K562 (cell line): ENCODE measurements around the gene C1orf122. TPM values are rescaled to one million over a fixed set of nuclear protein-coding genes. Genes with fewer than 3 reads are reported as not detected.

Experiments used
- CXXC5 ChIP-seq: fragments of 250-450 bp; sonication (Bioruptor Pico); IDR thresholded peaks from 2 replicates; pipeline ENCODE4 v1.8.0; 2022; ENCODE audit warnings: inconsistent platforms, mild to moderate bottlenecking, moderate library complexity
- HEY1 ChIP-seq: fragments of 250-450 bp; sonication (Bioruptor Pico); IDR thresholded peaks from 2 replicates; pipeline ENCODE4 v1.5.0; 2020; ENCODE audit warnings: mild to moderate bottlenecking, moderate library complexity, borderline replicate concordance
- LCOR ChIP-seq: sonication (generic); formaldehyde crosslinking; IDR thresholded peaks from 2 replicates; pipeline ENCODE4 v1.8.0; 2022; ENCODE audit warnings: mild to moderate bottlenecking, missing genetic modification reagents
- NCOA6 ChIP-seq: fragments of 450-650 bp; IDR thresholded peaks from 2 replicates; pipeline ENCODE4 v1.6.1; 2017; ENCODE audit warnings: mild to moderate bottlenecking
- NFE2 ChIP-seq: IDR thresholded peaks from 2 replicates; pipeline ENCODE4 v1.6.1; 2014; ENCODE audit warnings: antibody characterized with exemption, low read depth
- STAG1 ChIP-seq: sonication (generic); formaldehyde crosslinking; IDR thresholded peaks from 2 replicates; pipeline ENCODE4 v1.5.0; 2020; ENCODE audit warnings: missing genetic modification reagents, borderline replicate concordance
- TEAD1 ChIP-seq, 2 experiments: fragments of 450-650 bp in 1 of 2; sonication (generic) in 1 of 2; formaldehyde crosslinking; IDR thresholded peaks; 2 replicates each; pipeline versions ENCODE4 v1.4.0 to v1.8.0; 2020 to 2022; ENCODE audit warnings: mild to moderate bottlenecking in 2 of 2, missing genetic modification reagents in 1 of 2
- TFAP4 ChIP-seq: sonication (generic); formaldehyde crosslinking; IDR thresholded peaks from 2 replicates; pipeline ENCODE4 v1.8.0; 2022; ENCODE audit warnings: missing genetic modification reagents, mild to moderate bottlenecking, moderate library complexity, borderline replicate concordance
- TOE1 ChIP-seq, 2 experiments: fragments of 450-650 bp in 1 of 2; sonication (generic) in 1 of 2; formaldehyde crosslinking in 1 of 2; IDR thresholded peaks; 2 replicates each; pipeline versions ENCODE4 v1.7.1 to v1.8.0; 2016 to 2022; ENCODE audit warnings: borderline replicate concordance in 2 of 2, mild to moderate bottlenecking in 2 of 2, antibody characterized with exemption in 1 of 2, inconsistent platforms in 1 of 2, low read depth in 1 of 2, missing genetic modification reagents in 1 of 2, moderate library complexity in 1 of 2
- XRCC5 ChIP-seq: fragments of 200-400 bp; formaldehyde crosslinking; IDR thresholded peaks from 2 replicates; pipeline ENCODE4 v1.6.1; 2017; ENCODE audit warnings: low read depth, mild to moderate bottlenecking, low read length
- ZBTB40 ChIP-seq, 2 experiments: fragments of 450-650 bp in 1 of 2; sonication (generic) in 1 of 2; formaldehyde crosslinking in 1 of 2; IDR thresholded peaks; 2 replicates each; pipeline versions ENCODE4 v1.7.1 to v1.9.0; 2016 to 2022; ENCODE audit warnings: inconsistent platforms in 1 of 2, mild to moderate bottlenecking in 1 of 2, missing genetic modification reagents in 1 of 2
- ZNF224 ChIP-seq: sonication (generic); formaldehyde crosslinking; IDR thresholded peaks from 2 replicates; pipeline ENCODE4 v1.8.0; 2022; ENCODE audit warnings: mild to moderate bottlenecking, missing genetic modification reagents
- ZNF668 ChIP-seq: fragments of 250-450 bp; sonication (Bioruptor Pico); IDR thresholded peaks from 2 replicates; pipeline ENCODE4 v1.8.0; 2022; ENCODE audit warnings: mild to moderate bottlenecking, inconsistent platforms
- ZNF780A ChIP-seq: fragments of 250-450 bp; sonication (Bioruptor Pico); IDR thresholded peaks from 2 replicates; pipeline ENCODE4 v1.5.0; 2021; ENCODE audit warnings: mild to moderate bottlenecking
- polyA plus RNA-seq, 8 experiments: library from polyadenylated mRNA; depleted of rRNA in 4 of 8; stranded (reverse) in 5 of 8; unstranded in 3 of 8; fragments of >200 nt; fragmentation: Nextera tagmentation in 2 of 8; fragmentation: Illumina TruSeq in 1 of 8; extraction: Ambion mirVana in 2 of 8; extraction: Trizol in 1 of 8; gene quantifications; 2 replicates each; pipeline versions ENCODE4 v1.2.1 to v1.2.3, GENCODE V29; 2011 to 2014; ENCODE audit warnings: inconsistent platforms in 1 of 8, missing spikeins in 1 of 8
- total RNA-seq, 7 experiments: library from RNA; depleted of rRNA in 6 of 7; stranded (reverse); fragments of >200 nt in 6 of 7; fragmentation: Illumina TruSeq in 2 of 7; extraction: Trizol in 2 of 7; gene quantifications; 2 replicates each; pipeline versions ENCODE4 v1.2.1 to v1.2.3, GENCODE V29; 2011 to 2021; ENCODE audit warnings: low replicate concordance in 1 of 7
- TF ChIP-seq, protein P1 (sequence below): sonication (generic); formaldehyde crosslinking; IDR thresholded peaks from 2 replicates; pipeline ENCODE4 v1.8.0; 2022; ENCODE audit warnings: mild to moderate bottlenecking, missing genetic modification reagents

Gene C1orf122
- total and polyA plus RNA-seq, 9 of the 15 experiments (the other 6 are each of a cell fraction or from before 2014, with no cell fraction given): 3.6 to 70.9 (median 17.3) TPM

GRCh38 chr1:37795340-37796125 lies 12.1 kb upstream of the C1orf122 start (continued):
- TF ChIP-seq LCOR (CRISPR knock-in tag) (peak; percentile 92), ZNF224 (CRISPR knock-in tag) (peak; percentile 87; the same call in 1 of the 2 replicates), TOE1 (IDR thresholded peaks at IDR 0.05; ENCODE audit: borderline replicate concordance) (no peak), TOE1 (CRISPR knock-in tag; IDR thresholded peaks at IDR 0.05; ENCODE audit: borderline replicate concordance, low read depth) (peak; percentile 85; the same call in 1 of the 2 replicates), ZNF668 (CRISPR knock-in tag) (0 out of 2 replicates have a peak, but pooled peaks have one; percentile 14), HEY1 (no peak), NCOA6 (peak; percentile 67; the same call in 1 of the 2 replicates), STAG1 (peak; percentile 58; the same call in 1 of the 2 replicates), TFAP4 (CRISPR knock-in tag) (peak; percentile 90), ZBTB40 (IDR thresholded peaks at IDR 0.05) (peak; percentile 51; the same call in 1 of the 2 replicates), ZBTB40 (CRISPR knock-in tag; IDR thresholded peaks at IDR 0.05) (peak; percentile 57; the same call in 1 of the 2 replicates), NFE2 (no peak), TEAD1 (CRISPR knock-in tag; IDR thresholded peaks at IDR 0.05) (peak; percentile 40 to 77; a peak in 3 of 4 replicates), ZNF780A (CRISPR knock-in tag) (no peak), CXXC5 (CRISPR knock-in tag) (peak; percentile 97), XRCC5 (peak; percentile 93; the same call in 1 of the 2 replicates)
- TF ChIP-seq, protein P1, sequence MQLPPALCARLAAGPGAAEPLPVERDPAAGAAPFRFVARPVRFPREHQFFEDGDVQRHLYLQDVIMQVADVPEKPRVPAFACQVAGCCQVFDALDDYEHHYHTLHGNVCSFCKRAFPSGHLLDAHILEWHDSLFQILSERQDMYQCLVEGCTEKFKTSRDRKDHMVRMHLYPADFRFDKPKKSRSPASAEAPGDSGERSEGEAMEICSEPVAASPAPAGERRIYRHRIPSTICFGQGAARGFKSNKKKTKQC (CRISPR knock-in tag): peak; percentile 99
